Measurements from ENCODE around the gene DBNL. TPM values are rescaled to one million over a fixed set of nuclear protein-coding genes. Genes with fewer than 3 reads are reported as not detected.

Gene DBNL
- total and polyA plus RNA-seq, 2 of the 13 experiments (the other 11 are each of a cell fraction or from before 2014, with no cell fraction given) = 20.8 to 35.1 TPM

- TF ChIP-seq PBX3 (CRISPR knock-in tag; IDR thresholded peaks at IDR 0.05; ENCODE audit: borderline replicate concordance) (no peak), FOXA3 (CRISPR knock-in tag; IDR thresholded peaks at IDR 0.05) (peak; percentile 17; the same call in 1 of the 2 replicates), MNT (IDR thresholded peaks at IDR 0.05) (0 out of 2 replicates have a peak, but pooled peaks have one; percentile 8), ASH2L (IDR thresholded peaks at IDR 0.05; ENCODE audit: insufficient read length, low read depth, low read length) (peak; percentile 38), SOX5 (CRISPR knock-in tag; IDR thresholded peaks at IDR 0.05; ENCODE audit: borderline replicate concordance) (peak; percentile 64; the same call in 1 of the 2 replicates), ZFP91 (CRISPR knock-in tag; IDR thresholded peaks at IDR 0.05; ENCODE audit: borderline replicate concordance) (peak; percentile 86), MTF1 (CRISPR knock-in tag; IDR thresholded peaks at IDR 0.05) (peak; percentile 50; the same call in 1 of the 2 replicates), RFXAP (CRISPR knock-in tag; IDR thresholded peaks at IDR 0.05; ENCODE audit: borderline replicate concordance) (peak; percentile 66; the same call in 1 of the 2 replicates), ZGPAT (CRISPR knock-in tag; IDR thresholded peaks at IDR 0.05) (peak; percentile 88), RXRB (CRISPR knock-in tag; IDR thresholded peaks at IDR 0.05; ENCODE audit: borderline replicate concordance) (peak; percentile 45; the same call in 1 of the 2 replicates), EED (CRISPR knock-in tag; IDR thresholded peaks at IDR 0.05) (peak; percentile 22), ZBTB43 (CRISPR knock-in tag; conservative IDR thresholded peaks at IDR 0.05) (peak; percentile 59), ZNF709 (CRISPR knock-in tag; IDR thresholded peaks at IDR 0.05) (peak; percentile 85), KAT2B (IDR thresholded peaks at IDR 0.05; ENCODE audit: borderline replicate concordance, low read depth, low read length) (no peak), HMG20A (CRISPR knock-in tag; IDR thresholded peaks at IDR 0.05; ENCODE audit: borderline replicate concordance) (no peak), NFYB (CRISPR knock-in tag; IDR thresholded peaks at IDR 0.05) (peak; percentile 32; the same call in 1 of the 2 replicates), DMTF1 (CRISPR knock-in tag; IDR thresholded peaks at IDR 0.05) (no peak), ZNF335 (CRISPR knock-in tag; IDR thresholded peaks at IDR 0.05) (peak; percentile 56; the same call in 1 of the 2 replicates)
Observed at GRCh38 chr7:44044315-44045225, at the start of gene DBNL (continued).
